HG02588 (cell line): ENCODE results near the gene ANTXR1.

Experiments used
- ATAC-seq: cut with Tn5 transposase; IDR thresholded peaks from one replicate; pipeline ENCODE4 v1.9.1; 2021; ENCODE audit warnings: mild to moderate bottlenecking, moderate library complexity; ENCODE audit not compliant: unreplicated experiment

Gene ANTXR1

DNA sequence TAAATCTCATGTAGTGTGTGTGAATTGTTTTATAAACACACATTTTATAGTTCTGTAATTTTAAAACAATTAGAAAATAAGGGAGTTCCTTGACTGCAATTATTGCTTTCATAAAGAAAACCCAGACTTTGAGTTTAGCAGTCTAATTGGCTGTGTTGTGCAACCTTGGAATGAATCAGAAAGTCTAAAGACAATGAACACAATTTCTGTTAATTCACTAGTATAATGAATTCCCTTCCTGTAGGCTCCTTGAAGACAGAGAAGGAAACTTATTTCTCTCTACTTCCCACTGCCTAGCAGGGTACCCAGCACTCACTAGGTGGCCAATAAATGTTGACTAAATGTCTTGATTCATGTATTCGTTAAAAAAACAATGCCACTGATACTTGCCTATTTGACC lies 79.9 kb downstream of the ANTXR1 start:
- ATAC-seq = no peak

DNA sequence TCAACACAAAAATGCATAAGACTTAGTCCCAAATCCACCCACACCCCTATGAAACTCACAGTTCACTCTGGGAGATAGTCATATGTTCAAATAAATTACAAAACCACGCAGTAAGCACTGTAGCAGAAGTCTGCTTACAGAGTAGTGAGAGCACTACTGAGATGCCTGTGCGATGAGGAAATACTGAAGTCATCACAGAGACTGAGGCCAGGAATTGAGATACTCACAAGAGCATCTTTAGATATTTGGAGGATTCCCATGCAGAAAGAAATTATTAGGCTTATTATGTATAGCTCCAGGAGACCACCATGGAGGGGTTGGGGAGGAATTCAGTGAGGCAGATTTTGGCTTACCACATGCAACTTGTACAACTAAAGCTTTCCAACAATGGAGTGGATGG lies 82.3 kb downstream of the ANTXR1 start:
- no peak for ATAC-seq

DNA sequence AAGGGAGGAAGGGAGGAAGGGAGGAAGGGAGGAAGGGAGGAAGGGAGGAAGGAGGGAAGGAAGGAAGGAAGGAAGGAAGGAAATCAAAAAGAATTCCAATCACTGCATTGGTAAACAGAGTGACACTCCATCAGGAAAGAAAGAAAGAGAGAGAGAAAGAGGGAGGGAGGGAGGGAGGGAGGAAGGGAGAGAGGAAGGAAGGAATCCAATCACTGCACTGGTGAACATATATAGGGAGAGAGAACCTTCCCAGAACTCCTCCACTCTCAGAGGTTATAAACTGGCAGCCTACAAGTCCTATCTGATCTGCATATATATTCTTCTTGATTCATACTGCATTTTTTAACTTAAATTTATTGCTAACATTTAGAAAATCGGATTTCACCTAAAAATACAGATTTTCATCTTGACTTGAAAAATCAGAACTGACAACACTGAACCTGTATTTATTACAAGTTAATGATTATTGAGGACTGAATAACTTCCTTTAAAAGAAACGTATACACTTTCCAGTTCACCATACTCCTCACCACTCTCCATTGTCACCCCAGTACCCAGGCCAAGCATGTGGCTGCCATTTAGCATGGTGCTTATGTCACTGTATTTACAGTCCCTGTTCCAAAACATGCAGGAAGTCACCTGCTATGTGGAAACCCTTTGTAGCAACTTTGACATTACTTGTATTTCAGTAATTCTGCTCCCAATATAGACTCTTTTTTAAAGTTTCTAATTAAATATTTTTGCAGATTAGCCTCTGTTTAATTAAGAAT lies 83.5 kb downstream of the ANTXR1 start:
- no peak for ATAC-seq

DNA sequence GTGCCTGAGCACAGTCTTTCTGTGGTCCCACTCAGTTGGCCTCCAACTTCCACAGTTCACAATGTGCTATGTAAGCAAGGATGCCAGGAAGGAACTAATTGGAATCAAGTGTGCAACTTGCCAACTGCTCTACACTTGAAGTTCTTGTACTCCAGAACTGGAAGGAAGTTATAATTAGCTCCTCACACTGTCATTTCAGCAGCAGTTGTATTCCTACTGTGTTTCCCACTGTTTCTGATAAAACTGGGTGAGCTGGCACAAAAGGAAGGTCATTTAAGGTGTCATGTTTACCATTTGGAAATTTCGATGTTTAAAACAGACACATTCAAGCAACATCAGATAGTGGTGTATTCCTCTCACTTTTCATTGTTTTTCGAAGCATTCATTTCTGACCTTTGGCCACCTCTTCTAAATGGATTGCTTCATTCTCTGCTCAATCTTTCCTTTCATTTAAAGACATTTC lies 84.2 kb downstream of the ANTXR1 start:
- ATAC-seq = no peak

DNA sequence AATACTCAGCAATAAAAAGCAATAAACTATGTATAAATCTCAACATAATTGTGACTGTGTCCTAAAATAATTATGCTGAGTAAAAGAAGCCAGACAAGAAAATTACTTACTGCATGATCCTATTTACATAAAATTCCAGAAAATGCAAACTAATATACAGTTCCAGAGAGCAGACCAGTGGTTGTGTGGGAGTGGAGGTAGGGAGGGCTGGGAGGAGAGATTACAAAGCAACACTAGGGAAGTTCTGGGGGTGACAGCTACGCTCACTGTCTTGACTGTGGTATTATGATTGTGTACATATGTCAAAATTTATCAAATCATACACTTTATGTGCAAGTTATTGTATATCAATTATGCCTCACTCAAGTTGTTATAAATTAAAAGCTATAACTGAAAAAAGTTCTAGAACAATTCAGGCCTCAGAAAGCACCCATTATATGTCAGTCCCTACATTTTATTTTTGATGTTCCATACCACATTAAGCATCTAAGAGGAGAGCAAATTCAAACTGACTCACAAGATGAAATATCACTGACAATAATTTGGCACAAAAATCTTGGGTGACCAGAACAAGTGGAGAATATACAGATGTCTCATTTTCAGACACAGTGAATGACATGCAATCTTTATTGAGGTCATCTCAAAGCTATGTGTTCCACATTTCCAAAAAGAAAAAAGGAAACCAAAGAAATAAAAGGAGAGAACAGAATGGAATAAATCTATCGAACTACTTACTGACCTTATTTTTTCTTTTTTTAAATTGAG lies 85.1 kb downstream of the ANTXR1 start:
- no peak for ATAC-seq

DNA sequence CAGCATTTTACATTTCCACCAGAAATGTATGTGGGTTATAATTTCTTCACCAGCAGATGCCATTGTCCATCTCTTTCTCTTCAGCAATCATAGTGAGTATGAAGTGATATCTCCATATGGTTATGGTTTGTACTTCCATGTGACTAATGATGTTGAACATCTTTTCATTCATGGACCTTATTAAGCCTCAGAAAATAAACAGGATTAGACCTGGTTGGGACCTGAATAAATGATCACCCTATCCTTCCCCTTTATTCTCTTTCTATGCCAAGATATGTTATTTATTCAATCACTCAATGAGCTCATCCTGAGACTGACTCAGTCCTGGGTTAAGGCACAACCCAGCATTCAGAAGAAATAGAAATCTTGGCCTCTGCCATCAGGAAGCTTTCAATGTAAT lies 86.6 kb downstream of the ANTXR1 start:
- ATAC-seq = no peak

DNA sequence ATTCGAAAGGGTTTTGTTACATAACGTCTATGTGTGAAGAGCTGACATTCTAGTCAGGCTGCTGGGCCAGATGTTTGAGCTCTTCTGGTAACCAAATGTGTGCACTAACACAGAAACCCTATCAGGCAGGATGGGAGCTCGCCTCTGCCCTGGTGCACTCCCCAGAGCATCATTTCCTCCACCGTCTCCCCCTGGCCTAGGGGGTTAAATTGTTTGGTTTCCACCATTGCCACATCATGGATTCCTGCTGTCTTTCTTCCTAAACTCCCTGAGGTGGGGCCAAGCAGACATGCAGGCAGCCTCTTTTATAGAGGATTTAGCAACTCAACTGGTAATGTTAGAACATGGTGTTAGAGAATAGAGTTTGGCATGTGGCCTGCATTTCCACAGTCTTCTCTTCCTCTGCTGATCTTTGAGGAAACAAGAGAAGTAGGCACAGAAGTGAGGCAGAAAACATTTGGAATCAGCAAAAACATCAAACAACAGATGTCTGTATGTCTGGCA lies 87.3 kb downstream of the ANTXR1 start:
- ATAC-seq = no peak

DNA sequence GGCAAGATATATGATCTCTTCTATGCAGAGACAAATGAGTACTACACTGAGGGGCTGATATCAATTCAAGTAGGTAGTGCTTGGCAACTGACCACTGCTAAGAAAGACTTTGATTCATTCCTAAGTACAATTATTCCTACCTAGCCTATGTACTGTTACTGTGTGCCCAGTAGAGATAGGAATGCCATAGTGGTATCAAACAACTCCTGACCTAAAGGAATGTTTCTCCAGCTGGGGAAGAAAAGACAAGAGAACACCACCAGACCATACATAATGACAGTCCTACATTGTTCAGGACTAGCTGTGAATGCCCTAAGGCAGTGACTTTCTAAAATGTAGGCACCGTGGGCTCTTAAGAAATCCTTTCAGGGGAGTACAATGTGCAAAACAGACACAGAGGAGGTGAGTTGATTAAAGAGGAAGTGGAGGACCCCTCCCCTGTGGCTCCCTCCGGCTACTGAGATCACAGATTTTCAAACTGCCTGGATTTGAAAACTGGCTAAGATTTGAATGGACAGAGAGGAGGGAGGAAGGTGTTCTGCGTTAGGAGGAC lies 89.1 kb downstream of the ANTXR1 start:
- ATAC-seq = no peak

DNA sequence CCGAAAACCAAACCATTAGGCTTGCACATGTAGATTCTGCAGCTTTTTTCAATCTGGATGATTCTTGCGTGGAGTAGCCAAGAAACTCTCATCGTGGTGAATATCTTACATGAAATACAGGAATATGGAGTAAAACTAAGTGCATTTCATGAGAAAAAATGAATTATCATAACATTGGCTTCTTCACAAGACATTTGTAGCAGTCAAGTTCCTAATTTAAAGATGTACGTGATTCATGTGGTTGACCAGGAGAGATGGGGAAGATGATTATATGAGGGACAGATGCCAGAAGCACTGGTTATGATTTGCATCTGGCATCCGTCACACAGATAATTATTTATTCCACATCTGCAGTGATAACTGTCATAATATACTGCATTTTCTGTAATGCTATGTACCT lies 90.4 kb downstream of the ANTXR1 start:
- ATAC-seq = no peak

DNA sequence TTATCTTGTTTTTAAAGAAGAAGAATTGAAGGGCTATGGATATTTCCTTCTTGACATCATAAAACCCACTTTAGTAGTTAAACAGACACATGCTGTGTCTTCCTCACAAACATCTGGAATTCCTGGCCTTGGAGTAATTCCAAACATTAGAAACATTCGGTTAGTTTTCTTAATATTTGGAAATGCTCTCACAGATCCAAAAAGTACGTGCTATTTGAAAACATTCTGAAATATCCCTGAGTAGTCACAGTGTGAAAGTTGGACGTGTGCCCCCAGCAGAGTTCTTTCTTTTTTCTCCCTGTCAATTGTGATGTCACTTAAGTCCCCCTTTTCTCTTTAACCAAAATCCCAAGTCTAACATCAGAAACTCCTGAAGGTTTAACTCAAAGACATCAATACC lies 91.3 kb downstream of the ANTXR1 start:
- no peak for ATAC-seq

DNA sequence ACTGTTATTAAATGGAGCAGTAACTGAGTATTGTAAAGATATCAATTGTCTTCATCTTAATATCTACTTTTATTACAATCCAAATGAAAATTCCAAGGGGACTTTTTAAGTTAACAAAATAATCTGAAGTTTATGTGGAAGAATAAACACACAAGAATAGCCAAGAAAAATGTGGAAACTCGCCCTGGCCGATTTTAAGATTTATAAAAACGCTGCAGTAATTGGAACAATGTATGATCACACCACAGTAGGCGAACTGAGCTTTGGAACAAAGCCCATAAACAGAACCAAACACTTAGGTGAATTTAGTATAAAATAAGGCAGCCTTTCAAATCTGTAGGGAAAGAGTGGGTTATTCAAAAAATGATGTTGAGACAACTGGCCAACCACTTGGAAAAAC lies 96.3 kb downstream of the ANTXR1 start:
- ATAC-seq = no peak

DNA sequence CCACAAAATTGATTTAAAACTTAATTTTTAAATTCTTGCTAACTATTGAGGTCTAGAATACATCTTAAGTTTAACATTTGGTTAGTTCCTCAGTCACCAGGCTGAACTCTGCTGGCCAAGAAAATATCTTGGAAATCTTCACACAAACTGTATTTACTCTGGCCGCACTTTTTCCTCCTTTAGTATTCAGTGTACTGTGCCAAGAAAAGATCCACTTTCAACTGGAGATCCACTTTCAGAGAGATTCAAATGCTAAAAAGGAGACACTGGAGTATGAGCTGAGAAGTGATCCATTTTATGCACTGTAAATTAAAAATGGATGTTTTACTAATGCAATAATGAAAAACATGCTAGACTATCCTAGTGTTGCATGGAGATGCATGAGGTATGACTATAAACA lies 98.1 kb downstream of the ANTXR1 start:
- no peak for ATAC-seq

DNA sequence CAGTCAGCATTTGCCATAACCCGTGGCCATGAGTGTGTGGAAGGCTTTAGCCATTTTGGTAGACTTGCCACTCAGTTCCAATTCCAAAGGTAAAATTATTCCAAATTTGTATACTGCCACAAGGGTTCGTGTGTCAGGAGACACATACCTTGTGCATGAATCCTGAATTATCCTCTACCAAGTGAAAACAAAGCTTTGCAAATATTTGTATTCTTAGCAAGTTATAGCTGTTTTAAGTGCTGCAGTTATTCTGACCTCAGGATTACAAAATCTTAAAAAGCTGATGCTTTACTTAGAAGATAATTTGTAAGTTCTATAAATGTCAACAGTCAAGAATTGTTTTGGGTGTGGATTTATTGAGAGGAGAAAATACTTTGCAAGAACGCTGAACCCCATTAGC lies 100.6 kb downstream of the ANTXR1 start:
- no peak for ATAC-seq

DNA sequence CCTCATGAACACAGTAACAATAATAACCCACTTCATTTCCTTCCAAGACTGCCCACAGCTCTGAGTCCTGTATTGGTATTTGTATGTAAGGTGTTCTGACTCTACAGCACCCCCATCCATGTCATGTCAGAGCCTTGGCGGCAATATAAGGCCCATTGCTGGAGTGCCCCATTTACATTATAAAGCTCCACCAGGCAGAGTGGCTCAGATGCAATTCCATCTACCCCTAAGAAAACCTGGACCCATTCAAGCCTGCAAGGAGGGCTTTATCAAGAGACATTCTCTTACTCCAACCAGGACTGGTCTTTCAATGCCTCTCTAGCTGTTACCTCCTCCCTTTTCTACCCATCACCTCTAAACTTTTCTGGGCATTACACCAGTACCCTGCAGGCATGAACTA lies 101.6 kb downstream of the ANTXR1 start:
- ATAC-seq = no peak

DNA sequence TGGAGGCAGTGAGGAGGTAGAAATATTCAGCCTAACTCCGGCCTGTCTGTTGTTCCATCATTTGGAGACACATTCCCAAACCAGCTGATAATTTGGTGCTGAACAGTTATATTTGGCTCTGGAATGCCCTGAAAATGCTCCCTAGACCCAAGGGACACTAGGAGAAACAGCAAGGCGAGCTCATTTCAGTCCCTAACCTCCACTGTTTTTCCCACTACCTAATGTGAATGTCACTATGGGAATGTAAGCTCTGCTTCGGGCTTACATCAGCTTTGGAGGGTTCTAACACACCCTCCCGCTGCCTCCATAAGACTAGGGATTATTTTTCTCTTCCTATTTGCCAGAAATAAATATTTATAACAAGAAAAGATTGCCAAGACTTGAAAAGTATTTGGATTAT lies 103.5 kb downstream of the ANTXR1 start:
- ATAC-seq = no peak

DNA sequence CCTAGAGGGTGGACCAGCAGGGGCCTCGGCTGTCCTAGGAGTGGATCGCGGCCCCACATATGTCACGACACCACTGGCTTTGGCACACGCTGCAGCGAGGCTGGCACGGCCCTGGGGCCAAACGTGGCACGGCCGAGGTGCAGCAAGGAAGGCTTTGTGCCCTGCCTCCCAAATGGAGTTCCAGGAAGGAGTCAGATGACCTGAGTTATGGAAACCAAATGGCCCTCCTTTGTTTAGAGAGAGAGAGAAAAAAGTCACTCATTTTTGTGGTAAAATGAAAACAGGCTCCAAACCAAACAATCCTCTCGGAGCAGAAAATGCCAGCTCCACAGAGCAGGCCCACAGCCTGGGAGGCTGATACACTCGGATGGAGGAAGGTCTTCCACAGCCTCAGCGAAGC lies 105.6 kb downstream of the ANTXR1 start:
- ATAC-seq = no peak

DNA sequence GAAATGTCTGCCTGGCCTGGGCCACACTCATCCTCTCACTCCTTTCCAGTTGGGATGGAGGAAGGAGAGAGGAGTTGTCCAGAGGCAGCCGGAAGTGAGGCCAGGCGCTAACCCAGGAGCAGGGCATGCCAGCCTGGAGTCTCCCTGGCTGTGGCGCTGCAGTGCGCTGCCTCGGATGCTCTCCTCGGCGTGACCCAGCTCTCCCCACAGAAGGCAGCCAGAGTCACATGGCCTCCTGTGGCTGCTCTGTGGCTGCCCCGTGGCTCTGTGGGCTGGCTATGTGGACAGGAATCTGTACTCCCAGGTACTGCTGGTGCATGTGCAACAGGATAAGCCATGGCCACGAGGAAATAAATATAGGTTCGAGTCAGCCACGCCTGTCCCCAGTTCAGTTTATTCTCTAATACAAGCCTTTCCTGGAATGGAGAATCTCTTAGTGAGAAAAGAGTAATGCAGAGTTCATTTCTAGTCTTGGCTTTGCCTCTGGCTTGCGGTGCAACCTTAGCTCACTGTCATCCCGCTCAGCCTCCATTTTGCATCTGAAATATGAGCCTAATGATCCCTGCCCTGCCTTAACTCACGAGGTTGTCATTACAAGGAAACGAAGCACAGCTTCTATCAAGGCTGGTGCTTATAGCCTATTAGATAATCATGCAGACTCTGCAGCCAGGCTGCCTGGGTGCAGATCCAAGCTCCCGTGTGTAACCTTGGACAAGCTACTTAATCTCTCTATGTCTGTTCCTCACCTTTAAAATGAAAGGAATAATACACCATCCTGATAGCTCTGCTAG lies 106.3 kb downstream of the ANTXR1 start:
- no peak for ATAC-seq

DNA sequence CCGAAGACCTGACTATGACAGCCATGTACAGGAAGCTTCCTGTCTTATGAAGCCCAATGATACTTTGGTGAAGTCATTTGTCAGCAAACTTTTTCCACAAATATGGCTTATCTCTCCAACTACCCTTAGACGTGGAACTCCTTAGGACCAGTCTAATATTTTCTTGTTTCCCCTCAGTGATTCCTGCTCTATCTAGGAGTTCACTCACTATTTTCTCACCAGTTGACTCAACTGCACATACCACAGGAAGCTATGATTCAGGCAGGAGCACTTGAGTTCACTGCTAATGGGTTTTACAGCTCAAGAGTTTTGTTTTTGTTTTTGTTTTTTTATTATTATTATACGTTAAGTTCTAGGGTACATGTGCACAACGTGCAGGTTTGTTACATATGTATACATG lies 109.3 kb downstream of the ANTXR1 start:
- ATAC-seq = no peak

DNA sequence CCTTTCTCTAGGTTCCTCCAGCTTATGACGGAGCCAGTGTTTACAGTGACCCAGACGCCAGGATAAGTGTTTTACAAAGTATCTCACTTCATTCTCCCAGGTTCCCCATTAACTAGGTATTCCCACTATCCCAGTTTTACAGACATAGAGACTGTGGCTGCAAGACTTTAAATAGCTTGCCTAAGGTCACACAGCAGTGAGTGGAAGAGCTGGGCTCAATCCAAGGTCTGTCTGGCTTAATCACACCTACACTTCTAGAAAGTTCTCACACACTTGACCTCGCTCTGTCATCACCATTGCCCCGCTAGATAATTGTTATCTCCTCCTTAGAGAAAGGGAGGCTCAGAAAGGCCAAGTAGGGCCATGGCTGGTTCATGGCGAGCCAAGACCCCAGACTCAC lies 110.2 kb downstream of the ANTXR1 start:
- ATAC-seq = no peak

DNA sequence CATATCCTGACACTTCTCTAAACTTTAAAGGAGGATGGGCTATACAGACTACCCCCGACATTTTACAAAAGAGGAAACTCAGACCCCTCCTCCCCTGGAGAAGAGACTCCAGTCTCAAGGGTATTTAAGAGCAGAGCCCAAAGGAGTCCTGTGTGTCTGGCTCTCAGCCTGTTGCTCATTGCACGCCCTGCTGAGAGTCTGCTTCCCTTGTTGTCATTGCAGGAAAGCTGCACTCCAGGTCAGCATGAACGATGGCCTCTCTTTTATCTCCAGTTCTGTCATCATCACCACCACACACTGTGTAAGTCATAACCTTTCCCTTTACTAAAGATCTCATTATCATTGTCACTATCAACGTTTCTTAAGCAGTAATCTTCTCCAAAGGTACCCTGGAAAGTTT lies 111.4 kb downstream of the ANTXR1 start:
- ATAC-seq = no peak

DNA sequence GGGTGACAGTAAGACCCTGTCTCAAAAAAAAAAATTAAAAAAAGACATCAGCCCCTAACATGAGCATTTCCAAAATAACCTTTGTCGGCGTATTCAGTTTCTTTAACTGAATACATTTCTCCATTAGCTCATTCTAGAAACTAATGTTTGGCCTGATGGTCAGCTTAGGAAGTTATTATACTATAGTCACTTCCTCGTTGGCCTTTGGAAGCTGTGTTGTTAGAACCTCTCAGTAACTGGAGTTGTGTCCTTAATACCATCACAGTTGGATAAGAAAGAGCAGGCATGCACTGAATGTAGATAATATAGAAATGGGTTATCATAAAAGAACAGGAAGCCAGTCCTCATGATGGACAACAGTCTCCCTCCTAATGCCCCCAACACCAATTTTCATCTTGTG lies 112.8 kb downstream of the ANTXR1 start:
- no peak for ATAC-seq
